Body of pancreas (tissue), 4 donors: ENCODE results near the gene CCL18. TPM values are rescaled to one million over a fixed set of nuclear protein-coding genes. Genes with fewer than 3 reads are reported as not detected.
"Not testable (repeated sequence)": the region's sequence is repeated elsewhere in the genome, so short reads cannot be mapped to it uniquely, and the experiment has no call there.

Experiments
- ATAC-seq: fragments of 150-250 bp; one replicate; pipeline ENCODE4 v1.9.1; 2016
- DNase-seq, 4 donors: peaks; one replicate each; pipeline ENCODE4 v3.0.0-alpha.2; 2019
- H3K27ac ChIP-seq, 4 donors: fragments of 200-600 bp; sonication (generic); 1 replicate in 3 of 4; 2 replicates in 1 of 4; pipeline versions ENCODE4 v1.5.1 to v1.6.1; 2016 to 2019; ENCODE audit warnings: mild to moderate bottlenecking in 1 of 4, mixed read lengths in 1 of 4, moderate library complexity in 1 of 4
- H3K27me3 ChIP-seq, 2 donors: fragments of 200-600 bp; sonication (generic); one replicate each; pipeline ENCODE4 v1.6.0; 2016; ENCODE audit warnings: mild to moderate bottlenecking in 1 of 2
- H3K36me3 ChIP-seq, 2 donors: fragments of 200-600 bp; sonication (generic); replicated peaks in 1 of 2; 2 replicates each; pipeline ENCODE4 v1.5.1; 2016; ENCODE audit warnings: low read depth in 2 of 2; ENCODE audit not compliant: insufficient read depth in 1 of 2
- H3K4me1 ChIP-seq: fragments of 200-600 bp; sonication (generic); one replicate; pipeline ENCODE4 v1.6.0; 2016
- H3K4me3 ChIP-seq, 2 donors: fragments of 200-600 bp; sonication (generic); 1 replicate in 1 of 2; 2 replicates in 1 of 2; pipeline ENCODE4 v1.5.1; 2016 to 2019
- H3K9me3 ChIP-seq, 3 donors: fragments of 200-600 bp; sonication (generic); 1 replicate in 2 of 3; 2 replicates in 1 of 3; pipeline ENCODE4 v1.5.1; 2016
- POLR2A ChIP-seq, 3 donors: fragments of 450-650 bp; IDR thresholded peaks; one replicate each; pipeline ENCODE4 v1.6.1; 2016; ENCODE audit warnings: antibody characterized with exemption in 3 of 3, mild to moderate bottlenecking in 2 of 3
- WGBS, 2 donors: methylation state at CpG; one replicate each; pipeline ENCODE4 v1.1.5; 2017; 5-methylcytosine and 5-hydroxymethylcytosine counted together
- intact Hi-C: fragments of 100-400 bp; cut with DNase I; formaldehyde crosslinking; loops from one replicate; pipeline ENCODE4 v1.15.1; 2023
- total RNA-seq, 2 donors: library from RNA; depleted of rRNA; stranded (reverse); fragments of >200 nt; gene quantifications; one replicate each; pipeline ENCODE4 v1.1.0, GENCODE V29; 2016
- TF ChIP-seq, protein P1 (sequence below), 7 experiments: fragments of 450-650 bp in 4 of 7; fragments of 200-600 bp in 3 of 7; sonication (generic) in 3 of 7; IDR thresholded peaks; one replicate each; pipeline ENCODE4 v1.5.1; 2016 to 2019; ENCODE audit warnings: antibody characterized with exemption in 7 of 7

CCL18 gene, protein sequence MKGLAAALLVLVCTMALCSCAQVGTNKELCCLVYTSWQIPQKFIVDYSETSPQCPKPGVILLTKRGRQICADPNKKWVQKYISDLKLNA
- total RNA-seq = not detected

DNA sequence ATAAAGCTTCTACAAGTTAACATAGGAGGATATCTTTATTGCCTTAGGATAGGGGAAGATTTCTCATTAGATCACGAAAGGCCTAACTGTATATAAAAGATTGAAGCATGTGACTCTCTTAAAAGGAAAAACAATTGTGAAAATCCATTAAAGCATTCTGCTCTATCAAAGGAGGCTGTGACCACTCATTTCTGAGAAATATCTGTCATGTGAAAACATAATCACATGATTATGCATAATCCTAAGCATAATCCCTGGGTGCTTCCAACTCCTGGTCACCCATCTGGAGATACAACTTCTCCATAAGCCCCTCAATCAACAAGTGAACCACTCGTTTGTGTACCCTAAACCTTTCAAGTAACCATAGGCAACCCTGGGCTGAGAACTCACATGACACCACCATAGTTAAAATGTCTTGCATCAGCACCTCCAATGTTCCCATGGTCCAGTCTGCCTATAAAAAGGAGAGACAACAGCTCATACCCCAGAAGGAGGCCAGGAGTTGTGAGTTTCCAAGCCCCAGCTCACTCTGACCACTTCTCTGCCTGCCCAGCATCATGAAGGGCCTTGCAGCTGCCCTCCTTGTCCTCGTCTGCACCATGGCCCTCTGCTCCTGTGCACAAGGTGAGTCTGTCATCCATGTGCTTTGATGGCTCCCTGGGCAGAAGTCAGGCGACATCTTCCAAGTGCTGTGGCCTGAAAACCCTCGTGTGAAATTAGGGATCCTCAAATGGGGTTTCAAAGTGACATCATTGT is at the start of gene CCL18:
CCL18 (plus strand) TSS at position 487 of the 756 bp plus-strand sequence; CDS start at position 558, 71 bp downstream.
- no peak for ATAC-seq
- no peak for TF ChIP-seq POLR2A (IDR thresholded peaks at IDR 0.05)
- TF ChIP-seq, protein P1, sequence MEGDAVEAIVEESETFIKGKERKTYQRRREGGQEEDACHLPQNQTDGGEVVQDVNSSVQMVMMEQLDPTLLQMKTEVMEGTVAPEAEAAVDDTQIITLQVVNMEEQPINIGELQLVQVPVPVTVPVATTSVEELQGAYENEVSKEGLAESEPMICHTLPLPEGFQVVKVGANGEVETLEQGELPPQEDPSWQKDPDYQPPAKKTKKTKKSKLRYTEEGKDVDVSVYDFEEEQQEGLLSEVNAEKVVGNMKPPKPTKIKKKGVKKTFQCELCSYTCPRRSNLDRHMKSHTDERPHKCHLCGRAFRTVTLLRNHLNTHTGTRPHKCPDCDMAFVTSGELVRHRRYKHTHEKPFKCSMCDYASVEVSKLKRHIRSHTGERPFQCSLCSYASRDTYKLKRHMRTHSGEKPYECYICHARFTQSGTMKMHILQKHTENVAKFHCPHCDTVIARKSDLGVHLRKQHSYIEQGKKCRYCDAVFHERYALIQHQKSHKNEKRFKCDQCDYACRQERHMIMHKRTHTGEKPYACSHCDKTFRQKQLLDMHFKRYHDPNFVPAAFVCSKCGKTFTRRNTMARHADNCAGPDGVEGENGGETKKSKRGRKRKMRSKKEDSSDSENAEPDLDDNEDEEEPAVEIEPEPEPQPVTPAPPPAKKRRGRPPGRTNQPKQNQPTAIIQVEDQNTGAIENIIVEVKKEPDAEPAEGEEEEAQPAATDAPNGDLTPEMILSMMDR (IDR thresholded peaks at IDR 0.05) = no peak
- no peaks in the 10 kb centered on the region for H3K36me3 ChIP-seq
- no peak for DNase-seq
- intact Hi-C loops = loop anchor here (10.0 kb wide), 1 partner anchor 89 kb away; no protein-coding TSS in a partner anchor
- no peaks in the 10 kb centered on the region for H3K4me1 ChIP-seq
- WGBS, 2 donors = 55 to 62% methylated on average over 2 to 5 of the region's 5 CpGs
- H3K4me3 ChIP-seq = no peak within 1 kb of the TSS
- no peaks in the 10 kb centered on the region for H3K27me3 ChIP-seq
- no peak within 1 kb of the TSS for H3K27ac ChIP-seq
- no peaks in the 10 kb centered on the region for H3K9me3 ChIP-seq

DNA sequence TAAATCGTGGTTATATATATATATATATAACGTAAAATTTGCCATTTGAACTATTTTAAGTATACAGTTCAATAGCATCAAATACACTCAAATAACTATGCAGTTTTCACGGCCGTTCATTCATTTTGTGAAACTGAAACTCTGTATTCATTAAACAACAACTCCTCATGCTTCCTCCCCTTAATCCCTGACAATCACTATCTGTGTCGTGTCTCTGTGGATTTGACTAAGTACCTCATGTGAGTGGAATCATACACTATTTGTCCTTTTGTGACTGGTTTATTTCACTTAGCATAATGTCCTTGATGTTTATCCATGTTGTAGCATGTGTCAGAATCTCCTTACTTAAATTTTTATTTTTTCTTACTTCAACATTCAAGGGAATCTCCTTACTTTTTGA is 49.1 kb upstream of the CCL18 start:
- no peak for ATAC-seq
- 59 to 71% methylated on average over 5 of the region's 5 CpGs for WGBS, 2 donors
- no peaks in the 10 kb centered on the region for H3K27me3 ChIP-seq
- no peaks in the 10 kb centered on the region for H3K36me3 ChIP-seq
- H3K4me3 ChIP-seq = no peak overlapping the region
- DNase-seq = no peak
- H3K27ac ChIP-seq = no peak overlapping the region
- intact Hi-C loops = no loop called here
- no peaks in the 10 kb centered on the region for H3K4me1 ChIP-seq
- no peaks in the 10 kb centered on the region for H3K9me3 ChIP-seq
- no peak for TF ChIP-seq POLR2A (IDR thresholded peaks at IDR 0.05)
- TF ChIP-seq, protein P1 (IDR thresholded peaks at IDR 0.05) = no peak

DNA sequence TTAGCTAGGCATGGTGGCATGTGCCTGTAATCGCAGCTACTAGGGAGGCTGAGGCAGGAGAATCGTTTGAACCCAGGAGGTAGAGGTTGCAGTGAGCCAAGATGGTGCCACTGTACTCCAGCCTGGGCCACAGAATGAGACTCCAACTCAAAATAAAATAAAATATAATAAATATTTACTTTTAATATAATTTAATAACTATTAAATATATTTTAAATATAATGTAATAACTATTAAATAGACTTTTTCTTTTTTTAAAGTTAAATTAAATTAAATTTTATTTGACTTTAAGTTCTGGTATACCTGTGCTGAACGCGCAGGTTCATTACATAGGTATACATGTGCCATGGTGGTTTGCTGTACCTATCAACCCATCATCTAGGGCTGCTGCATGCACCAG is 48.2 kb upstream of the CCL18 start:
- DNase-seq, H3K36me3 ChIP-seq, H3K27ac ChIP-seq, ATAC-seq, H3K27me3 ChIP-seq, intact Hi-C loops, H3K4me3 ChIP-seq, H3K9me3 ChIP-seq, H3K4me1 ChIP-seq: not testable (repeated sequence)
- 85 to 86% methylated on average over 4 of the region's 4 CpGs for WGBS, 2 donors

DNA sequence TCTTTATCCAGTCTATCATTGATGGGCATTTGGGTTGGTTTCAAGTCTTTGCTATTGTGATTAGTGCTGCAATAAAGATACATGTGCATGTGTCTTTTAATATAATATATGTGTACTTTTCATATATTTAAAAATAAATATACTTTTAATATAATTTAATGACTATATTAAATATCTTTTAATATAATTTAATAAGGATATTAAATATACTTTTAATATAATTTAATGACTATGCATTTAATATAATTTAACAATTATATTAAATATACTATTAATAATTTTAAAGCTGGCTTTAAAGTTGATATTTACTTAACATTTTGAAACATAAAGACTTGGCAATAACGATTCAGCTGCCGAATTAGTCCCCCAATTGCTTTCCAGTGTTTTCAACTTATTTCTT is 47.5 kb upstream of the CCL18 start:
- no peak for DNase-seq
- 85 to 86% methylated on average over 2 of the region's 2 CpGs for WGBS, 2 donors
- H3K9me3 ChIP-seq = no peaks in the 10 kb centered on the region
- H3K27me3 ChIP-seq = no peaks in the 10 kb centered on the region
- H3K4me1 ChIP-seq = no peaks in the 10 kb centered on the region
- intact Hi-C loops = no loop called here
- H3K27ac ChIP-seq = no peak overlapping the region
- H3K4me3 ChIP-seq = no peak overlapping the region
- no peak for TF ChIP-seq POLR2A (IDR thresholded peaks at IDR 0.05)
- TF ChIP-seq, protein P1 (IDR thresholded peaks at IDR 0.05) = no peak
- no peaks in the 10 kb centered on the region for H3K36me3 ChIP-seq
- ATAC-seq = no peak

DNA sequence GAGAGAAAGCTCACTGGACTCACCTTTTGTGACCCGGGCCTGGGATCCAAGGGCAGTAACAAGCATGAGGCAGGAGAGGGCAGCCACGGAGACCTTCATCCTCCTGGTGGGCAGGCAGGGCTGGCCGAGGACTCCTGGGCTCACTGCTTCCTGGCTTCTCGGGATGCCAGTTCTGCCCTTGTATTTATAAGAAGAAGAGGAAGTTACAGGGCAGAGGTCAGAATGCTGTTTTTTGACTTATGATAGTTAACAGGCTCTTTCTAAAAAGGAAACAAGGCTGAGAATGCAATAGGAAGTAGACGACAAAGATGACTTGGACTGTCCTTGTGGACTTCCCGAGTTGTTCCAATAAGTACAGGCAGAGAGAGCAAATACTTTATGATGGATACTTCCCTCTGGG is 46.3 kb upstream of the CCL18 start, which contains the start of gene CCL23:
CCL23 (minus strand) TSS at position 174 of the 400 bp plus-strand sequence; CDS start at position 99, 75 bp downstream.
- WGBS, 2 donors = 35 to 51% methylated on average over 6 of the region's 6 CpGs
- H3K4me1 ChIP-seq = no peaks in the 10 kb centered on the region
- H3K9me3 ChIP-seq = no peaks in the 10 kb centered on the region
- H3K27me3 ChIP-seq = no peaks in the 10 kb centered on the region
- no peak for TF ChIP-seq POLR2A (IDR thresholded peaks at IDR 0.05)
- TF ChIP-seq, protein P1 (IDR thresholded peaks at IDR 0.05) = no peak
- no peak within 1 kb of the TSS for H3K4me3 ChIP-seq
- no peaks in the 10 kb centered on the region for H3K36me3 ChIP-seq
- intact Hi-C loops = no loop called here
- DNase-seq (peak in 1 of 4 donors; percentile 2), ATAC-seq (no peak)
- H3K27ac ChIP-seq = no peak within 1 kb of the TSS
